GM23248 (cell line): ENCODE results near the gene TBRG4.

Experiments used
- EZH2 ChIP-seq: fragments of 200-600 bp; sonication (generic); IDR thresholded peaks from 2 replicates; pipeline ENCODE4 v1.6.1; 2018; ENCODE audit warnings: antibody characterized with exemption, mild to moderate bottlenecking; ENCODE audit not compliant: insufficient read depth, poor library complexity, severe bottlenecking
- EZH2phosphoT487 ChIP-seq: fragments of 200-600 bp; sonication (generic); IDR thresholded peaks from 2 replicates; pipeline ENCODE4 v1.6.1; 2018; ENCODE audit warnings: antibody characterized with exemption, moderate library complexity, mild to moderate bottlenecking, low read depth; ENCODE audit not compliant: insufficient read depth

- TF ChIP-seq EZH2: no peak
- no peak for TF ChIP-seq EZH2phosphoT487
Measured at GRCh38 chr7:45075871-45076796, 35.4 kb downstream of the TBRG4 start.
